H1 (cell line): Measurements from ENCODE around the gene FGB. TPM values are rescaled to one million over a fixed set of nuclear protein-coding genes. Genes with fewer than 3 reads are reported as not detected.

ENCODE experiments used
- CBX5 ChIP-seq: fragments of 300-800, 300-1000 bp; sonication (generic); IDR thresholded peaks from 2 replicates; pipeline ENCODE4 v1.7.1; 2016; ENCODE audit warnings: antibody characterized with exemption, low read length, low read depth
- CREB1 ChIP-seq: IDR thresholded peaks from 2 replicates; pipeline ENCODE4 v1.6.1; 2012; ENCODE audit warnings: inconsistent platforms
- GTF2F1 ChIP-seq: IDR thresholded peaks from 2 replicates; pipeline ENCODE4 v1.6.1; 2012; ENCODE audit warnings: low read depth, low read length, improper control_type of control experiment, borderline replicate concordance
- POU5F1 ChIP-seq: IDR thresholded peaks from 2 replicates; pipeline ENCODE4 v1.6.1; 2011; ENCODE audit warnings: low read depth, mild to moderate bottlenecking, low read length, moderate library complexity
- polyA plus RNA-seq, 7 experiments: library from polyadenylated mRNA; depleted of rRNA in 3 of 7; stranded (reverse) in 5 of 7; unstranded in 2 of 7; fragments of >200 nt in 5 of 7; fragments of 200-250 nt in 2 of 7; gene quantifications; 1 replicate in 5 of 7; 2 replicates in 1 of 7; 4 replicates in 1 of 7; pipeline versions ENCODE4 v1.2.1 to v1.2.3, GENCODE V29; 2011 to 2013; ENCODE audit warnings: missing spikeins in 2 of 7, mixed read lengths in 2 of 7
- total RNA-seq: library from RNA; stranded (reverse); fragmentation: NEBNext Ultra II Directional; extraction: Animal tissue kit (Norgen Biotek cat#: 25700); gene quantifications from 2 replicates; pipeline ENCODE4 v1.2.1, GENCODE V29; 2021

The FGB gene
- total and polyA plus RNA-seq, 2 of the 8 experiments (the other 6 are each of a cell fraction or from before 2014, with no cell fraction given): not detected

DNA sequence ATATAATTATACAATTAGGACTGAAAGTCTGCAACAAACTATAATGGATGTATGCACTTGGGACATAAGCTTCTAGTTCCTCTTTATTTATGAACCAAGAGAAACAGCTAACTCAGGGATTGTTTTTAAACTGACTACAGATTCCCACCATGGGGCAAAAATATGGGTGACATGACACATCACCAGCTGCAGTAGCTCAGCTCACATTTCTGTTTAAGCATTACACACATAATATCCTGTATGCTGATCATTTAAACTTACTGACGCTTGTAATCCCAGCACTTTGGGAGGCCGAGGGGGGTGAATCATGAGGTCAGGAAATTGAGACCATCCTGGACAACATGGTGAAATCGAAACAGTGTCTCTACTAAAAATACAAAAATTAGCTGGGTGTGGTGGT is 11.5 kb downstream of the FGB start (continued):
- no peak for TF ChIP-seq POU5F1
- no peak for TF ChIP-seq GTF2F1
- no peak for TF ChIP-seq CBX5
- no peak for TF ChIP-seq CREB1
